Astrocyte (in vitro differentiated cells and primary cell): Measurements from ENCODE around the gene JAML.

Source experiments
- EZH2 ChIP-seq: IDR thresholded peaks from 2 replicates; pipeline ENCODE4 v1.6.1; 2012; ENCODE audit warnings: mild to moderate bottlenecking, low read length, inconsistent platforms; ENCODE audit not compliant: insufficient read depth
- TF ChIP-seq, protein P1 (sequence below): IDR thresholded peaks from 2 replicates; pipeline ENCODE4 v1.5.1; 2011; ENCODE audit warnings: low read depth, mild to moderate bottlenecking, inconsistent platforms, low read length, moderate library complexity; ENCODE audit not compliant: insufficient read depth

DNA sequence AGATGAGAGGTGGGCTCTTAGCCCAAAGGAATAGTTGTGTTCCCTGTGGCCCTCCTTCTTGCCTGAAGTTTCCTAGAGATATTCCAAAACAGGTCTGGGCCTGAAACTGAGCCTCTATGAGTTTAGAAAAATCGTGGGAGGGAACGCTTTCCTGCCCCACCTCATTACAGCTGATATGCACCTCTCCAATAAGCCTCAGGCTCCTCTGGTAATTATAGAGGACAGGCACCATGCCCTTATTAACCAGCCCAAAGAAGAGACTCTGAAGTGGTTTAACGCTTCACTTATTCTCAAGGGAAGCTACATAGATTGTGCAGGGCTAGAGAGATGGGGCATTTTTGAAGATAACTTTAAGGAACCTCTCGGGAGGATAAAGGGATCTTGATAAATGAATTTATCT, 42.7 kb upstream of the JAML start:
- TF ChIP-seq, protein P1, sequence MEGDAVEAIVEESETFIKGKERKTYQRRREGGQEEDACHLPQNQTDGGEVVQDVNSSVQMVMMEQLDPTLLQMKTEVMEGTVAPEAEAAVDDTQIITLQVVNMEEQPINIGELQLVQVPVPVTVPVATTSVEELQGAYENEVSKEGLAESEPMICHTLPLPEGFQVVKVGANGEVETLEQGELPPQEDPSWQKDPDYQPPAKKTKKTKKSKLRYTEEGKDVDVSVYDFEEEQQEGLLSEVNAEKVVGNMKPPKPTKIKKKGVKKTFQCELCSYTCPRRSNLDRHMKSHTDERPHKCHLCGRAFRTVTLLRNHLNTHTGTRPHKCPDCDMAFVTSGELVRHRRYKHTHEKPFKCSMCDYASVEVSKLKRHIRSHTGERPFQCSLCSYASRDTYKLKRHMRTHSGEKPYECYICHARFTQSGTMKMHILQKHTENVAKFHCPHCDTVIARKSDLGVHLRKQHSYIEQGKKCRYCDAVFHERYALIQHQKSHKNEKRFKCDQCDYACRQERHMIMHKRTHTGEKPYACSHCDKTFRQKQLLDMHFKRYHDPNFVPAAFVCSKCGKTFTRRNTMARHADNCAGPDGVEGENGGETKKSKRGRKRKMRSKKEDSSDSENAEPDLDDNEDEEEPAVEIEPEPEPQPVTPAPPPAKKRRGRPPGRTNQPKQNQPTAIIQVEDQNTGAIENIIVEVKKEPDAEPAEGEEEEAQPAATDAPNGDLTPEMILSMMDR: no peak
- no peak for TF ChIP-seq EZH2
